HepG2 (cell line): ENCODE results near the gene ATE1.

Experiments
- FOXM1 ChIP-seq: sonication (generic); formaldehyde crosslinking; IDR thresholded peaks from 2 replicates; pipeline ENCODE4 v1.5.0; 2020; ENCODE audit warnings: missing genetic modification reagents
- IKZF1 ChIP-seq: fragments of 450-650 bp; IDR thresholded peaks from 2 replicates; pipeline ENCODE4 v1.7.1; 2016
- TBP ChIP-seq: sonication (generic); formaldehyde crosslinking; IDR thresholded peaks from 2 replicates; pipeline ENCODE4 v1.5.0; 2020; ENCODE audit warnings: missing genetic modification reagents
- TF ChIP-seq, protein P1 (sequence below): sonication (generic); formaldehyde crosslinking; IDR thresholded peaks from 2 replicates; pipeline ENCODE4 v1.8.1; 2023; ENCODE audit warnings: missing genetic modification reagents, inconsistent platforms, borderline replicate concordance

DNA sequence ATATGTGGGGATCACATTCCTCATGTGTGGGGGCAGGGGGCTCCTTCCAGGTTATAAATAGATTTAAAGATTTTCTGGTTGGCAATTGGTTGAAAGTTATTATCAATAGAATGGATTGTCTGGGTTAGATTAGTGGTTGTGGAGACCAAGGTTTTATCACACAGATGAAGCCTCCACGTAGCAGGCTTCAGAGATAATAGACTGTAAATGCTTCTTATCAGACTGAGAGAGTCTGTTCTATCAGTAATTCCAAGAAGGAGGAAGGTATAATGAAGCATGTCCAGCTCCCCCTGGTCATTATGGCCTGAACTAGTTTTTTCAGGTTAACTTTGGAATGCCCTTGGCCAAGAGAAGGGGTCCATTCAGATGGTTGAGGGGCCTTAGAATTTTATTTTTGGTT lies 211.9 kb downstream of the ATE1 start:
- TF ChIP-seq FOXM1 (no peak), IKZF1 (no peak), TBP (CRISPR knock-in tag) (no peak)
- TF ChIP-seq, protein P1, sequence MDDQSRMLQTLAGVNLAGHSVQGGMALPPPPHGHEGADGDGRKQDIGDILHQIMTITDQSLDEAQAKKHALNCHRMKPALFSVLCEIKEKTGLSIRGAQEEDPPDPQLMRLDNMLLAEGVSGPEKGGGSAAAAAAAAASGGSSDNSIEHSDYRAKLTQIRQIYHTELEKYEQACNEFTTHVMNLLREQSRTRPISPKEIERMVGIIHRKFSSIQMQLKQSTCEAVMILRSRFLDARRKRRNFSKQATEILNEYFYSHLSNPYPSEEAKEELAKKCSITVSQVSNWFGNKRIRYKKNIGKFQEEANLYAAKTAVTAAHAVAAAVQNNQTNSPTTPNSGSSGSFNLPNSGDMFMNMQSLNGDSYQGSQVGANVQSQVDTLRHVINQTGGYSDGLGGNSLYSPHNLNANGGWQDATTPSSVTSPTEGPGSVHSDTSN (CRISPR knock-in tag), result no peak
